ENCODE results near the gene RIPOR1.

- TF ChIP-seq CTCF (conservative IDR thresholded peaks at IDR 0.05; ENCODE audit: low read length) = no peak
- TF ChIP-seq EZH2phosphoT487 (IDR thresholded peaks at IDR 0.05; ENCODE audit: borderline replicate concordance) = no peak
Observed at GRCh38 chr16:67533024-67533560, 4.5 kb downstream of the RIPOR1 start.
